K562 (cell line): ENCODE data around the gene MTARC2.

Experiments used
- CTCF ChIP-seq, 3 experiments: IDR thresholded peaks in 2 of 3; conservative IDR thresholded peaks in 1 of 3; 2 replicates each; pipeline ENCODE4 v1.5.1; 2011 to 2012; ENCODE audit warnings: low read length in 3 of 3, mild to moderate bottlenecking in 3 of 3, control low read depth in 2 of 3, improper control_type of control experiment in 1 of 3, inconsistent platforms in 1 of 3, low read depth in 1 of 3, mixed read lengths in 1 of 3, moderate library complexity in 1 of 3; ENCODE audit not compliant: insufficient read depth in 2 of 3
- PHF8 ChIP-seq: fragments of 200-600 bp; sonication (generic); IDR thresholded peaks from 2 replicates; pipeline ENCODE4 v1.6.1; 2012; ENCODE audit warnings: mixed run types, mild to moderate bottlenecking, inconsistent platforms, low read length, moderate library complexity, borderline replicate concordance

GRCh38 chr1:220741349-220741748 is 6.8 kb upstream of the MTARC2 start:
- TF ChIP-seq CTCF (IDR thresholded peaks at IDR 0.05 in 2 of 3, conservative IDR thresholded peaks at IDR 0.05 in 1 of 3; ENCODE audit: insufficient read depth in 2 of 3, low read depth in 1 of 3, low read length in 3 of 3): no peak
- TF ChIP-seq PHF8: no peak
